Measurements from ENCODE around the gene DHX34. TPM values are rescaled to one million over a fixed set of nuclear protein-coding genes. Genes with fewer than 3 reads are reported as not detected.
"Not testable (repeated sequence)": the region's sequence is repeated elsewhere in the genome, so short reads cannot be mapped to it uniquely, and the experiment has no call there.

Gene DHX34
- total RNA-seq, 1 donor: 12.7 TPM

- Histone ChIP-seq H3K4me3 (ENCODE audit: insufficient read depth, low read length) (no peak overlapping the region), H3K27me3 (ENCODE audit: insufficient read depth, low read length) (no peaks in the 10 kb centered on the region), H3K4me2 (ENCODE audit: insufficient read depth, low read length) (no peak overlapping the region), H3K79me2 (ENCODE audit: insufficient read depth, low read length) (peaks cover 2% of the 10 kb centered on the region), H4K20me1 (ENCODE audit: insufficient read depth, low read length) (no peaks in the 10 kb centered on the region), H3K4me1 (ENCODE audit: insufficient read depth, low read length) (no peaks in the 10 kb centered on the region), H2AFZ (ENCODE audit: low read length) (no peak overlapping the region), H3K27ac (ENCODE audit: low read depth, low read length) (no peak overlapping the region), H3K36me3 (ENCODE audit: insufficient read depth, low read length) (peaks cover 39% of the 10 kb centered on the region), H3K9me3 (ENCODE audit: low read depth, low read length) (no peaks in the 10 kb centered on the region)
- no peak for TF ChIP-seq CTCF (IDR thresholded peaks at IDR 0.05; ENCODE audit: extremely low read depth, low read depth, low read length)
- peak; percentile 87 for DNase-seq (ENCODE audit: insufficient read length, low spot score, missing footprints)
Measured at GRCh38 chr19:47363758-47364531, 14.8 kb downstream of the DHX34 start.

GRCh38 chr19:47365455-47365854, 16.3 kb downstream of the DHX34 start:
- peaks cover 32% of the 10 kb centered on the region for H3K36me3 ChIP-seq (ENCODE audit: insufficient read depth, low read length)
- H3K4me3 ChIP-seq (ENCODE audit: insufficient read depth, low read length); H3K27me3 ChIP-seq (ENCODE audit: insufficient read depth, low read length); H3K4me2 ChIP-seq (ENCODE audit: insufficient read depth, low read length); H3K9me3 ChIP-seq (ENCODE audit: low read depth, low read length); H2AFZ ChIP-seq (ENCODE audit: low read length); H4K20me1 ChIP-seq (ENCODE audit: insufficient read depth, low read length); H3K79me2 ChIP-seq (ENCODE audit: insufficient read depth, low read length); H3K27ac ChIP-seq (ENCODE audit: low read depth, low read length); H3K4me1 ChIP-seq (ENCODE audit: insufficient read depth, low read length); DNase-seq (ENCODE audit: insufficient read length, low spot score, missing footprints): not testable (repeated sequence)

GRCh38 chr19:47370045-47370611, 21.0 kb downstream of the DHX34 start:
- Histone ChIP-seq H3K79me2 (ENCODE audit: insufficient read depth, low read length) (peaks cover 2% of the 10 kb centered on the region), H3K9me3 (ENCODE audit: low read depth, low read length) (no peaks in the 10 kb centered on the region), H4K20me1 (ENCODE audit: insufficient read depth, low read length) (peaks cover 6% of the 10 kb centered on the region), H3K27me3 (ENCODE audit: insufficient read depth, low read length) (no peaks in the 10 kb centered on the region), H3K27ac (ENCODE audit: low read depth, low read length) (peak overlapping the region; percentile 34), H3K4me1 (ENCODE audit: insufficient read depth, low read length) (peaks cover 9% of the 10 kb centered on the region), H3K4me3 (ENCODE audit: insufficient read depth, low read length) (no peak overlapping the region), H3K4me2 (ENCODE audit: insufficient read depth, low read length) (peak overlapping the region; percentile 50), H2AFZ (ENCODE audit: low read length) (no peak overlapping the region), H3K36me3 (ENCODE audit: insufficient read depth, low read length) (peaks cover 29% of the 10 kb centered on the region)
- no peak for TF ChIP-seq CTCF (IDR thresholded peaks at IDR 0.05; ENCODE audit: extremely low read depth, low read depth, low read length)
- peak; percentile 98 for DNase-seq (ENCODE audit: insufficient read length, low spot score, missing footprints)

DNA sequence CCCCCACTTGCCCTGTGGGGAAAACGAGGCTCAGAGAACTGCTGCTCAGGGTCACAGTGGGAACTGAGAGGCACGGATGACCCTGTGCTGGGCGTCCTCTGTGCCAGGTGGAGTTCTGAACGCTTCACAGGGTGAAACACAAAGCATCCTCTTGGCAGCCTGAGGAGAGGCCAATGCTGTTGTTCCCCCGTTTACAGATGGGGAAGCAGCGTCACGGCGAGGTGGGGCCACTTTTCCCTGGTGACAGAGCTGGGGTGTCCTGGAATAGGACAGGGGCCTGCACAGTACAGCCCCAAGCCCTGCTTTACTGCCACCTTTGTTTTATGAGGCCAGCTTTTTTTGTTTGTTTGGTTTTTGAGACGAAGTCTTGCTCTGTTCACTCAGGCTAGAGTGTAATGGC, 22.1 kb downstream of the DHX34 start:
- H3K4me1 ChIP-seq (ENCODE audit: insufficient read depth, low read length): peaks cover 9% of the 10 kb centered on the region
- H3K79me2 ChIP-seq (ENCODE audit: insufficient read depth, low read length): peaks cover 2% of the 10 kb centered on the region
- DNase-seq (ENCODE audit: insufficient read length, low spot score, missing footprints): peak; percentile 60
- H3K27ac ChIP-seq (ENCODE audit: low read depth, low read length): peak overlapping the region; percentile 10
- H3K4me3 ChIP-seq (ENCODE audit: insufficient read depth, low read length): no peak overlapping the region
- H4K20me1 ChIP-seq (ENCODE audit: insufficient read depth, low read length): peaks cover 6% of the 10 kb centered on the region
- H2AFZ ChIP-seq (ENCODE audit: low read length): no peak overlapping the region
- no peak for TF ChIP-seq CTCF (IDR thresholded peaks at IDR 0.05; ENCODE audit: extremely low read depth, low read depth, low read length)
- H3K4me2 ChIP-seq (ENCODE audit: insufficient read depth, low read length): no peak overlapping the region
- no peaks in the 10 kb centered on the region for H3K9me3 ChIP-seq (ENCODE audit: low read depth, low read length)
- no peaks in the 10 kb centered on the region for H3K27me3 ChIP-seq (ENCODE audit: insufficient read depth, low read length)
- H3K36me3 ChIP-seq (ENCODE audit: insufficient read depth, low read length): peaks cover 37% of the 10 kb centered on the region
